ENCODE data around the gene NENF. TPM values are rescaled to one million over a fixed set of nuclear protein-coding genes. Genes with fewer than 3 reads are reported as not detected.

The NENF gene
- polyA plus RNA-seq, 1 donor (not counting 4 experiments of a cell fraction or from before 2014, with no cell fraction given) = 65.6 TPM

GRCh38 chr1:212487774-212488435 lies 55.2 kb downstream of the NENF start:
- Histone ChIP-seq H3K36me3 (ENCODE audit: control insufficient read depth in 2 of 2, extremely low read depth in 1 of 2, insufficient read depth in 2 of 2, low read length in 2 of 2) (no peaks in the 10 kb centered on the region), H3K9me3 (ENCODE audit: control insufficient read depth, low read depth, low read length) (no peaks in the 10 kb centered on the region), H3K27me3 (ENCODE audit: control insufficient read depth, extremely low read depth, insufficient read depth, low read length) (no peaks in the 10 kb centered on the region), H3K4me2 (ENCODE audit: control insufficient read depth, extremely low read depth, insufficient read depth, low read depth, low read length) (no peak overlapping the region), H3K4me3 (ENCODE audit: control insufficient read depth in 2 of 3, extremely low read depth in 1 of 3, insufficient read depth in 2 of 3, low read depth in 1 of 3, low read length in 3 of 3) (no peak overlapping the region), H4K20me1 (ENCODE audit: control insufficient read depth, extremely low read depth, insufficient read depth, low read length) (no peaks in the 10 kb centered on the region), H3K79me2 (ENCODE audit: control insufficient read depth, insufficient read depth, low read length) (no peaks in the 10 kb centered on the region), H3K4me1 (ENCODE audit: control insufficient read depth, extremely low read depth, insufficient read depth, low read length) (peaks cover 15% of the 10 kb centered on the region), H3K9ac (ENCODE audit: control insufficient read depth, extremely low read depth, insufficient read depth, low read length) (no peak overlapping the region), H3K27ac (ENCODE audit: control insufficient read depth, insufficient read depth, low read length) (no peak overlapping the region), H2AFZ (ENCODE audit: control insufficient read depth, low read length) (no peak overlapping the region), H3K9me1 (ENCODE audit: control insufficient read depth, extremely low read depth, insufficient read depth, low read length) (no peaks in the 10 kb centered on the region)
- dilution Hi-C loops (cut with MboI; ENCODE audit: extremely low pct_ligation_motif_present, low sequenced_read_pairs) = no loop called here
- FAIRE-seq (no peak), DNase-seq (ENCODE audit: low read depth, low spot score) (no peak)
- TF ChIP-seq CTCF (optimal IDR thresholded peaks at IDR 0.05 in 1 of 3, IDR thresholded peaks at IDR 0.05 in 1 of 3, conservative IDR thresholded peaks at IDR 0.05 in 1 of 3; ENCODE audit: extremely low read depth in 1 of 3, insufficient read depth in 2 of 3, low read length in 3 of 3) (no peak), EZH2 (IDR thresholded peaks at IDR 0.05; ENCODE audit: low read length) (no peak)

GRCh38 chr1:212488436-212489283 lies 55.9 kb downstream of the NENF start:
- no peak for TF ChIP-seq CTCF (optimal IDR thresholded peaks at IDR 0.05 in 1 of 3, IDR thresholded peaks at IDR 0.05 in 1 of 3, conservative IDR thresholded peaks at IDR 0.05 in 1 of 3; ENCODE audit: extremely low read depth in 1 of 3, insufficient read depth in 2 of 3, low read length in 3 of 3)
- TF ChIP-seq EZH2 (IDR thresholded peaks at IDR 0.05; ENCODE audit: low read length) = no peak
- no peak overlapping the region for H3K27ac ChIP-seq (ENCODE audit: control insufficient read depth, insufficient read depth, low read length)
- FAIRE-seq (no peak), DNase-seq (ENCODE audit: low read depth, low spot score) (no peak)
- no peak overlapping the region for H3K4me2 ChIP-seq (ENCODE audit: control insufficient read depth, extremely low read depth, insufficient read depth, low read depth, low read length)
- H3K4me1 ChIP-seq (ENCODE audit: control insufficient read depth, extremely low read depth, insufficient read depth, low read length) = peaks cover 15% of the 10 kb centered on the region
- no peaks in the 10 kb centered on the region for H3K36me3 ChIP-seq (ENCODE audit: control insufficient read depth in 2 of 2, extremely low read depth in 1 of 2, insufficient read depth in 2 of 2, low read length in 2 of 2)
- H3K9me1 ChIP-seq (ENCODE audit: control insufficient read depth, extremely low read depth, insufficient read depth, low read length) = no peaks in the 10 kb centered on the region
- H3K79me2 ChIP-seq (ENCODE audit: control insufficient read depth, insufficient read depth, low read length) = no peaks in the 10 kb centered on the region
- no peaks in the 10 kb centered on the region for H3K27me3 ChIP-seq (ENCODE audit: control insufficient read depth, extremely low read depth, insufficient read depth, low read length)
- H2AFZ ChIP-seq (ENCODE audit: control insufficient read depth, low read length) = no peak overlapping the region
- peak overlapping the region; percentile 31 for H3K9ac ChIP-seq (ENCODE audit: control insufficient read depth, extremely low read depth, insufficient read depth, low read length)
- no peaks in the 10 kb centered on the region for H4K20me1 ChIP-seq (ENCODE audit: control insufficient read depth, extremely low read depth, insufficient read depth, low read length)
- dilution Hi-C loops (cut with MboI; ENCODE audit: extremely low pct_ligation_motif_present, low sequenced_read_pairs) = no loop called here
- no peak overlapping the region for H3K4me3 ChIP-seq (ENCODE audit: control insufficient read depth in 2 of 3, extremely low read depth in 1 of 3, insufficient read depth in 2 of 3, low read depth in 1 of 3, low read length in 3 of 3)
- no peaks in the 10 kb centered on the region for H3K9me3 ChIP-seq (ENCODE audit: control insufficient read depth, low read depth, low read length)

Data from keratinocyte (primary cell).